ENCODE measurements around the gene GAB2. TPM values are rescaled to one million over a fixed set of nuclear protein-coding genes. Genes with fewer than 3 reads are reported as not detected.

The GAB2 gene
- total RNA-seq, 4 donors from 2014 or later, result 39.6 to 57.3 (median 46.6) TPM

- peaks cover 0 to 11% (median 0%) of the 10 kb centered on the region in 3 donors for H3K36me3 ChIP-seq
- WGBS, 2 donors, result 59 to 70% methylated on average over 1 of the region's 1 CpG
- H3K27me3 ChIP-seq, result no peaks in the 10 kb centered on the region
- no peak overlapping the region for H3K4me3 ChIP-seq
- no peak for DNase-seq (ENCODE audit: low spot score in 2 of 2)
- no peak overlapping the region for H3K27ac ChIP-seq
- TF ChIP-seq EP300 (IDR thresholded peaks at IDR 0.05) (no peak), CTCF (IDR thresholded peaks at IDR 0.05) (no peak), POLR2A (IDR thresholded peaks at IDR 0.05) (no peak)
- no peaks in the 10 kb centered on the region for H3K4me1 ChIP-seq
- H3K9me3 ChIP-seq, result no peaks in the 10 kb centered on the region
These were observed 15.3 kb upstream of the GAB2 start for GRCh38 chr11:78432956-78433355.

- Histone ChIP-seq H3K36me3 (peaks cover 0 to 11% (median 0%) of the 10 kb centered on the region in 3 donors), H3K27me3 (no peaks in the 10 kb centered on the region), H3K27ac (no peak overlapping the region), H3K4me1 (no peaks in the 10 kb centered on the region), H3K9me3 (no peaks in the 10 kb centered on the region), H3K4me3 (no peak overlapping the region)
- DNase-seq (ENCODE audit: low spot score in 2 of 2), result no peak
- WGBS, 2 donors, result 81% methylated on average over 4 of the region's 4 CpGs
- TF ChIP-seq CTCF (IDR thresholded peaks at IDR 0.05), result peak in 4 of 5 experiments; percentile 16 to 32 (median 22)
- no peak for TF ChIP-seq EP300 (IDR thresholded peaks at IDR 0.05)
These were observed 14.5 kb upstream of the GAB2 start for GRCh38 chr11:78432058-78432515.

- TF ChIP-seq CTCF (IDR thresholded peaks at IDR 0.05), result no peak
- TF ChIP-seq POLR2A (IDR thresholded peaks at IDR 0.05), result no peak
- no peak for TF ChIP-seq EP300 (IDR thresholded peaks at IDR 0.05)
- Histone ChIP-seq H3K4me3 (no peak overlapping the region), H3K4me1 (peaks cover 0 to 6% (median 0%) of the 10 kb centered on the region in 4 donors), H3K27me3 (no peaks in the 10 kb centered on the region), H3K9me3 (no peaks in the 10 kb centered on the region), H3K27ac (no peak overlapping the region), H3K36me3 (peaks cover 0 to 11% (median 0%) of the 10 kb centered on the region in 3 donors)
- 69 to 80% methylated on average over 4 of the region's 4 CpGs for WGBS, 2 donors
- DNase-seq (ENCODE audit: low spot score in 2 of 2), result no peak
These were observed 12.0 kb upstream of the GAB2 start for GRCh38 chr11:78429660-78430059.

- Histone ChIP-seq H3K4me1 (peaks cover 0 to 6% (median 0%) of the 10 kb centered on the region in 4 donors), H3K4me3 (no peak overlapping the region), H3K9me3 (no peaks in the 10 kb centered on the region), H3K27me3 (no peaks in the 10 kb centered on the region), H3K36me3 (peaks cover 0 to 11% (median 0%) of the 10 kb centered on the region in 3 donors), H3K27ac (no peak overlapping the region)
- DNase-seq (ENCODE audit: low spot score in 2 of 2), result no peak
- TF ChIP-seq CTCF (IDR thresholded peaks at IDR 0.05), result no peak
These were observed 11.6 kb upstream of the GAB2 start for GRCh38 chr11:78429209-78429608.

GRCh38 chr11:78428773-78429172 is 11.2 kb upstream of the GAB2 start:
- DNase-seq (ENCODE audit: low spot score in 2 of 2), result no peak
- no peak overlapping the region for H3K4me3 ChIP-seq
- H3K36me3 ChIP-seq, result peaks cover 0 to 11% (median 0%) of the 10 kb centered on the region in 3 donors
- H3K9me3 ChIP-seq, result no peaks in the 10 kb centered on the region
- peaks cover 0 to 6% (median 0%) of the 10 kb centered on the region in 4 donors for H3K4me1 ChIP-seq
- no peaks in the 10 kb centered on the region for H3K27me3 ChIP-seq
- no peak overlapping the region for H3K27ac ChIP-seq
- WGBS, 2 donors, result 79 to 86% methylated on average over 3 of the region's 3 CpGs
- TF ChIP-seq POLR2A (IDR thresholded peaks at IDR 0.05) (no peak), EP300 (IDR thresholded peaks at IDR 0.05) (no peak), CTCF (IDR thresholded peaks at IDR 0.05) (no peak)

Measured in tibial nerve (tissue), 4 donors.